Stomach (tissue), 4 donors: Measurements from ENCODE around the gene ART4.

Experiments used
- EP300 ChIP-seq: sonication (generic); formaldehyde crosslinking; IDR thresholded peaks from one replicate; pipeline ENCODE4 v1.6.1; 2017; ENCODE audit warnings: antibody characterized with exemption
- POLR2A ChIP-seq, 4 donors: fragments of 450-650 bp; IDR thresholded peaks; one replicate each; pipeline ENCODE4 v1.6.1; 2016; ENCODE audit warnings: antibody characterized with exemption in 4 of 4, control low read depth in 2 of 4, mild to moderate bottlenecking in 1 of 4, moderate library complexity in 1 of 4
- POLR2AphosphoS5 ChIP-seq, 3 donors: sonication (generic); formaldehyde crosslinking; IDR thresholded peaks; one replicate each; pipeline ENCODE4 v1.6.1; 2016; ENCODE audit warnings: antibody characterized with exemption in 3 of 3
- TF ChIP-seq, protein P1 (sequence below), 7 experiments: fragments of 450-650 bp in 4 of 7; fragments of 200-600 bp in 3 of 7; sonication (generic) in 3 of 7; IDR thresholded peaks; one replicate each; pipeline ENCODE4 v1.5.1; 2016 to 2019; ENCODE audit warnings: antibody characterized with exemption in 7 of 7, control low read depth in 2 of 7, mild to moderate bottlenecking in 1 of 7

DNA sequence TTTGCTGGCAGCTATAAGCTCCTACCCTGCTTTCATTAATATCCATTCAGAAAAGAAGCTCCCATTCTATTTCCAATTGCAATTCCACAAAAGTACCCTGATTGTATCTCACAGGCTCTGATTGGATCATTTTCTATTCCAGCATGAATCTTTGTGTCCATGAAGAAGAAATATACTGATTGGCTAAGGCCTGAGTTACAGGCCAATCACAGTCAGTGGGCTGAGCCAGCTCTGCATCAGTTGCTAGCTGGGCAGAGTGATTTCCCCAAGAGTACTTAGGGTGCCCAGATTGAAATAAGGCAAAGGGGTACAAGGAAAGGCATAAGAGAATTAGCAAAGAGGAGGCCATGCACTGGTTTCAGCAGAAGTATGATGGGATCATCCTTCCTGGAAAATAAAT lies 14.4 kb downstream of the ART4 start:
- TF ChIP-seq POLR2A (IDR thresholded peaks at IDR 0.05), result no peak
- TF ChIP-seq POLR2AphosphoS5 (IDR thresholded peaks at IDR 0.05), result no peak
- TF ChIP-seq, protein P1, sequence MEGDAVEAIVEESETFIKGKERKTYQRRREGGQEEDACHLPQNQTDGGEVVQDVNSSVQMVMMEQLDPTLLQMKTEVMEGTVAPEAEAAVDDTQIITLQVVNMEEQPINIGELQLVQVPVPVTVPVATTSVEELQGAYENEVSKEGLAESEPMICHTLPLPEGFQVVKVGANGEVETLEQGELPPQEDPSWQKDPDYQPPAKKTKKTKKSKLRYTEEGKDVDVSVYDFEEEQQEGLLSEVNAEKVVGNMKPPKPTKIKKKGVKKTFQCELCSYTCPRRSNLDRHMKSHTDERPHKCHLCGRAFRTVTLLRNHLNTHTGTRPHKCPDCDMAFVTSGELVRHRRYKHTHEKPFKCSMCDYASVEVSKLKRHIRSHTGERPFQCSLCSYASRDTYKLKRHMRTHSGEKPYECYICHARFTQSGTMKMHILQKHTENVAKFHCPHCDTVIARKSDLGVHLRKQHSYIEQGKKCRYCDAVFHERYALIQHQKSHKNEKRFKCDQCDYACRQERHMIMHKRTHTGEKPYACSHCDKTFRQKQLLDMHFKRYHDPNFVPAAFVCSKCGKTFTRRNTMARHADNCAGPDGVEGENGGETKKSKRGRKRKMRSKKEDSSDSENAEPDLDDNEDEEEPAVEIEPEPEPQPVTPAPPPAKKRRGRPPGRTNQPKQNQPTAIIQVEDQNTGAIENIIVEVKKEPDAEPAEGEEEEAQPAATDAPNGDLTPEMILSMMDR (IDR thresholded peaks at IDR 0.05), result no peak
- TF ChIP-seq EP300, result no peak
